ENCODE results near the gene CDHR3. TPM values are rescaled to one million over a fixed set of nuclear protein-coding genes. Genes with fewer than 3 reads are reported as not detected.

Gene CDHR3
- total RNA-seq, 1 experiment from 2014 or later = 19.1 TPM

GRCh38 chr7:105975770-105976417, 12.8 kb downstream of the CDHR3 start:
- Mint-ChIP-seq H3K27ac (no peak overlapping the region), H3K36me3 (no peaks in the 10 kb centered on the region), H3K4me3 (no peak overlapping the region), H3K4me1 (peaks cover 23% of the 10 kb centered on the region), H3K27me3 (ENCODE audit: low read depth) (no peaks in the 10 kb centered on the region; the same call in 1 of the 2 replicates), H3K9me3 (no peaks in the 10 kb centered on the region)
- DNase-seq (ENCODE audit: low spot score) (no peak), ATAC-seq (peak; percentile 25)
- no peak for TF ChIP-seq ZNF416 (CRISPR knock-in tag; IDR thresholded peaks at IDR 0.05)
- TF ChIP-seq JUN (CRISPR knock-in tag; IDR thresholded peaks at IDR 0.05) = no peak
- no peak for TF ChIP-seq ZNF263 (CRISPR knock-in tag; IDR thresholded peaks at IDR 0.05; ENCODE audit: low read depth)
- no peak for TF ChIP-seq NR3C1 (CRISPR knock-in tag; conservative IDR thresholded peaks at IDR 0.05; ENCODE audit: low read depth)
- no peak for TF ChIP-seq EMX1 (CRISPR knock-in tag; IDR thresholded peaks at IDR 0.05)
- TF ChIP-seq GRHL2 (CRISPR knock-in tag; IDR thresholded peaks at IDR 0.05; ENCODE audit: insufficient replicate concordance, severe bottlenecking) = no peak
- TF ChIP-seq PRDM15 (CRISPR knock-in tag; IDR thresholded peaks at IDR 0.05) = no peak
- no peak for TF ChIP-seq ZNF423 (CRISPR knock-in tag; IDR thresholded peaks at IDR 0.05)
- no peak for TF ChIP-seq PREB (CRISPR knock-in tag; IDR thresholded peaks at IDR 0.05; ENCODE audit: borderline replicate concordance)
- TF ChIP-seq ZNF671 (CRISPR knock-in tag; IDR thresholded peaks at IDR 0.05) = no peak
- TF ChIP-seq FOXP1 (CRISPR knock-in tag; IDR thresholded peaks at IDR 0.05; ENCODE audit: borderline replicate concordance) = no peak
- no peak for TF ChIP-seq ZNF425 (CRISPR knock-in tag; conservative IDR thresholded peaks at IDR 0.05)
- no peak for TF ChIP-seq ZNF219 (CRISPR knock-in tag; IDR thresholded peaks at IDR 0.05; ENCODE audit: borderline replicate concordance)
- TF ChIP-seq TEAD1 (CRISPR knock-in tag; IDR thresholded peaks at IDR 0.05) = no peak
- TF ChIP-seq ZNF512 (CRISPR knock-in tag; IDR thresholded peaks at IDR 0.05; ENCODE audit: borderline replicate concordance) = no peak
- no peak for TF ChIP-seq E2F1 (CRISPR knock-in tag; IDR thresholded peaks at IDR 0.05)
- POLR2A ChIA-PET = no interaction called here
- CTCF ChIA-PET = interaction anchor here (1.0 to 1.5 kb wide), 2 partner anchors 23 to 28 kb away, joined by 3 read pairs; no protein-coding TSS in a partner anchor
